CD4-positive, alpha-beta T cell treated with Interleukin-6 at 100 ng/mL for 8 hours (primary cell): ENCODE data around the gene NUTM2F.
"Not testable (repeated sequence)": the region's sequence is repeated elsewhere in the genome, so short reads cannot be mapped to it uniquely, and the experiment has no call there.

ENCODE experiments used
- DNase-seq: peaks from one replicate; pipeline ENCODE4 v3.0.0-alpha.2; 2020; ENCODE audit warnings: mixed read lengths, low spot score

The NUTM2F gene

GRCh38 chr9:94316236-94316635 lies 12.2 kb downstream of the NUTM2F start:
- not testable (repeated sequence) for DNase-seq

GRCh38 chr9:94315034-94315984 lies 13.1 kb downstream of the NUTM2F start:
- DNase-seq = not testable (repeated sequence)

- no peak for DNase-seq
These were observed 25.1 kb downstream of the NUTM2F start for GRCh38 chr9:94303321-94303720.

- no peak for DNase-seq
These were observed 26.0 kb downstream of the NUTM2F start for GRCh38 chr9:94302426-94302825.

- DNase-seq = no peak
These were observed 26.9 kb downstream of the NUTM2F start for GRCh38 chr9:94301583-94301982.

- peak; percentile 1 for DNase-seq
These were observed 27.8 kb downstream of the NUTM2F start for GRCh38 chr9:94300470-94301301.

- no peak for DNase-seq
These were observed 29.4 kb downstream of the NUTM2F start for GRCh38 chr9:94298949-94299599.

- no peak for DNase-seq
These were observed 38.8 kb downstream of the NUTM2F start for GRCh38 chr9:94289691-94290090.

- no peak for DNase-seq
These were observed 40.4 kb downstream of the NUTM2F start for GRCh38 chr9:94287877-94288513.

GRCh38 chr9:94286116-94286515 lies 42.3 kb downstream of the NUTM2F start:
- DNase-seq = no peak

- DNase-seq = no peak
These were observed 47.3 kb downstream of the NUTM2F start for GRCh38 chr9:94281101-94281500.

GRCh38 chr9:94280409-94280989 lies 47.9 kb downstream of the NUTM2F start:
- no peak for DNase-seq

- DNase-seq = no peak
These were observed 50.4 kb downstream of the NUTM2F start for GRCh38 chr9:94277885-94278536.

GRCh38 chr9:94277029-94277428 lies 51.4 kb downstream of the NUTM2F start:
- DNase-seq = not testable (repeated sequence)

- no peak for DNase-seq
These were observed 58.4 kb downstream of the NUTM2F start for GRCh38 chr9:94270009-94270408.

- no peak for DNase-seq
These were observed 59.2 kb downstream of the NUTM2F start for GRCh38 chr9:94269264-94269663.
